HepG2 (cell line): ENCODE measurements around the gene MTA2.

Experiments
- EZH2 ChIP-seq: conservative IDR thresholded peaks from 2 replicates; pipeline ENCODE4 v1.6.1; 2012; ENCODE audit warnings: mild to moderate bottlenecking, low read depth, low read length, moderate library complexity
- KAT7 ChIP-seq: IDR thresholded peaks from 2 replicates; pipeline ENCODE4 v1.6.1; 2018; ENCODE audit warnings: borderline replicate concordance, missing compliant biosample characterization
- KDM6A ChIP-seq: IDR thresholded peaks from 2 replicates; pipeline ENCODE4 v1.6.1; 2016; ENCODE audit warnings: low read depth
- YY1 ChIP-seq: IDR thresholded peaks from 2 replicates; pipeline ENCODE4 v1.6.1; 2011; ENCODE audit warnings: low read length, low read depth, moderate library complexity, mild to moderate bottlenecking; ENCODE audit not compliant: insufficient read depth, insufficient replicate concordance
- ZNF432 ChIP-seq: sonication (generic); formaldehyde crosslinking; IDR thresholded peaks from 2 replicates; pipeline ENCODE4 v1.5.0; 2020; ENCODE audit warnings: missing genetic modification reagents, mild to moderate bottlenecking, borderline replicate concordance
- TF ChIP-seq, protein P1 (sequence below): sonication (generic); formaldehyde crosslinking; IDR thresholded peaks from one replicate; pipeline ENCODE4 v1.5.1; 2020; ENCODE audit warnings: mild to moderate bottlenecking, missing genetic modification reagents; ENCODE audit errors: not compliant biosample characterization
- TF ChIP-seq, protein P2 (sequence below): sonication (generic); formaldehyde crosslinking; IDR thresholded peaks from 2 replicates; pipeline ENCODE4 v1.5.0; 2020; ENCODE audit warnings: mild to moderate bottlenecking, missing genetic modification reagents, moderate library complexity
- TF ChIP-seq, protein P3 (sequence below): sonication (generic); formaldehyde crosslinking; IDR thresholded peaks from 2 replicates; pipeline ENCODE4 v1.4.0; 2020; ENCODE audit warnings: missing genetic modification reagents
- TF ChIP-seq, protein P4 (sequence below): sonication (generic); formaldehyde crosslinking; IDR thresholded peaks from 2 replicates; pipeline ENCODE4 v1.8.1; 2023; ENCODE audit warnings: missing genetic modification reagents, inconsistent platforms, borderline replicate concordance
- TF ChIP-seq, protein P5 (sequence below): sonication (generic); formaldehyde crosslinking; IDR thresholded peaks from 2 replicates; pipeline ENCODE4 v1.4.0; 2020; ENCODE audit warnings: missing genetic modification reagents

DNA sequence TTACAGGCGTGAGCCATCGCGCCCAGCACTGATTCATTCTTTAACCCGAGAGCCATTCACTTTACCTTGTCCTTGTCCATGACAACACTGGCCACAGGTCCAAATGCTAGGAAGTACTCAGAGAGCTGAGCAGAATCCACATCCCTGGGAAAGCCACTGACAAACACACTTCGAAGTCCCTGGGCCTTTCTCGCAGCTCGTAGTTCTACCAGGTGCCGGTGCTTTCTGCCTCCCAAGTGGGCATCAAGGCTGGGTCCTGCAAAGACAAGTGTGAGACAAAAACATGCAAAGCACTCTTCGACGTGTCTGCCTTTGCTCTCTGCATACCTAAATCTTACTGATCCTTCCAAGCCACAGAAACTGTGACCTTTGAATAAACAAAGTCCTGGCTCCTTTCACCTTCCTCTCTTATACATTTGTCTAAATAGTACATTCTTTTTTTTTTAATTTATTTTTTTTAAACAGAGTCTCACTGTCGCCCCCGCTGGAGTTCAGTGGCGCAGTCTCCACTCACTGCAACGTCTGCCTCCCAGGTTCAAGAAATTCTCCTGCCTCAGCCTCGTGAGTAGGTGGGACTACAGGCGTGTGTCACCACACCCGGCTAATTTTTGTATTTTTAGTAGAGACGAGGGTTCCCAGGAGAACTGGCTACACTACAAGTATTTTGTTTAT, 12.6 kb downstream of the MTA2 start:
- TF ChIP-seq, protein P1, sequence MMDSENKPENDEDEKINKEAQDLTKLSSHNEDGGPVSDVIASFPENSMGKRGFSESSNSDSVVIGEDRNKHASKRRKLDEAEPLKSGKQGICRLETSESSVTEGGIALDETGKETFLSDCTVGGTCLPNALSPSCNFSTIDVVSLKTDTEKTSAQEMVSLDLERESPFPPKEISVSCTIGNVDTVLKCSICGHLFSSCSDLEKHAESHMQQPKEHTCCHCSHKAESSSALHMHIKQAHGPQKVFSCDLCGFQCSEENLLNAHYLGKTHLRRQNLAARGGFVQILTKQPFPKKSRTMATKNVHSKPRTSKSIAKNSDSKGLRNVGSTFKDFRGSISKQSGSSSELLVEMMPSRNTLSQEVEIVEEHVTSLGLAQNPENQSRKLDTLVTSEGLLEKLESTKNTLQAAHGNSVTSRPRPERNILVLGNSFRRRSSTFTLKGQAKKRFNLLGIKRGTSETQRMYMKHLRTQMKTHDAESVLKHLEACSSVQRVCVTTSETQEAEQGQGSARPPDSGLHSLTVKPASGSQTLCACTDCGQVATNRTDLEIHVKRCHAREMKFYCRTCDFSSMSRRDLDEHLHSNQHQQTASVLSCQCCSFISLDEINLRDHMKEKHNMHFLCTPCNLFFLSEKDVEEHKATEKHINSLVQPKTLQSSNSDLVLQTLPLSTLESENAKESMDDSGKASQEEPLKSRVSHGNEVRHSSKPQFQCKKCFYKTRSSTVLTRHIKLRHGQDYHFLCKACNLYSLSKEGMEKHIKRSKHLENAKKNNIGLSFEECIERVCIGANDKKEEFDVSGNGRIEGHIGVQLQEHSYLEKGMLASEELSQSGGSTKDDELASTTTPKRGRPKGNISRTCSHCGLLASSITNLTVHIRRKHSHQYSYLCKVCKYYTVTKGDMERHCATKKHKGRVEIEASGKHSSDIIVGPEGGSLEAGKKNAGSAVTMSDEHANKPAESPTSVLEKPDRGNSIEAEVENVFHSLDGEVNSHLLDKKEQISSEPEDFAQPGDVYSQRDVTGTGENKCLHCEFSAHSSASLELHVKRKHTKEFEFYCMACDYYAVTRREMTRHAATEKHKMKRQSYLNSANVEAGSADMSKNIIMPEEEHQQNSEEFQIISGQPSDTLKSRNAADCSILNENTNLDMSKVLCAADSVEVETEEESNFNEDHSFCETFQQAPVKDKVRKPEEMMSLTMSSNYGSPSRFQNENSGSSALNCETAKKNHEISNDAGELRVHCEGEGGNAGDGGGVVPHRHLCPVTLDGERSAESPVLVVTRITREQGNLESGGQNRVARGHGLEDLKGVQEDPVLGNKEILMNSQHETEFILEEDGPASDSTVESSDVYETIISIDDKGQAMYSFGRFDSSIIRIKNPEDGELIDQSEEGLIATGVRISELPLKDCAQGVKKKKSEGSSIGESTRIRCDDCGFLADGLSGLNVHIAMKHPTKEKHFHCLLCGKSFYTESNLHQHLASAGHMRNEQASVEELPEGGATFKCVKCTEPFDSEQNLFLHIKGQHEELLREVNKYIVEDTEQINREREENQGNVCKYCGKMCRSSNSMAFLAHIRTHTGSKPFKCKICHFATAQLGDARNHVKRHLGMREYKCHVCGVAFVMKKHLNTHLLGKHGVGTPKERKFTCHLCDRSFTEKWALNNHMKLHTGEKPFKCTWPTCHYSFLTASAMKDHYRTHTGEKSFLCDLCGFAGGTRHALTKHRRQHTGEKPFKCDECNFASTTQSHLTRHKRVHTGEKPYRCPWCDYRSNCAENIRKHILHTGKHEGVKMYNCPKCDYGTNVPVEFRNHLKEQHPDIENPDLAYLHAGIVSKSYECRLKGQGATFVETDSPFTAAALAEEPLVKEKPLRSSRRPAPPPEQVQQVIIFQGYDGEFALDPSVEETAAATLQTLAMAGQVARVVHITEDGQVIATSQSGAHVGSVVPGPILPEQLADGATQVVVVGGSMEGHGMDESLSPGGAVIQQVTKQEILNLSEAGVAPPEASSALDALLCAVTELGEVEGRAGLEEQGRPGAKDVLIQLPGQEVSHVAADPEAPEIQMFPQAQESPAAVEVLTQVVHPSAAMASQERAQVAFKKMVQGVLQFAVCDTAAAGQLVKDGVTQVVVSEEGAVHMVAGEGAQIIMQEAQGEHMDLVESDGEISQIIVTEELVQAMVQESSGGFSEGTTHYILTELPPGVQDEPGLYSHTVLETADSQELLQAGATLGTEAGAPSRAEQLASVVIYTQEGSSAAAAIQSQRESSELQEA, result no peak
- TF ChIP-seq, protein P2, sequence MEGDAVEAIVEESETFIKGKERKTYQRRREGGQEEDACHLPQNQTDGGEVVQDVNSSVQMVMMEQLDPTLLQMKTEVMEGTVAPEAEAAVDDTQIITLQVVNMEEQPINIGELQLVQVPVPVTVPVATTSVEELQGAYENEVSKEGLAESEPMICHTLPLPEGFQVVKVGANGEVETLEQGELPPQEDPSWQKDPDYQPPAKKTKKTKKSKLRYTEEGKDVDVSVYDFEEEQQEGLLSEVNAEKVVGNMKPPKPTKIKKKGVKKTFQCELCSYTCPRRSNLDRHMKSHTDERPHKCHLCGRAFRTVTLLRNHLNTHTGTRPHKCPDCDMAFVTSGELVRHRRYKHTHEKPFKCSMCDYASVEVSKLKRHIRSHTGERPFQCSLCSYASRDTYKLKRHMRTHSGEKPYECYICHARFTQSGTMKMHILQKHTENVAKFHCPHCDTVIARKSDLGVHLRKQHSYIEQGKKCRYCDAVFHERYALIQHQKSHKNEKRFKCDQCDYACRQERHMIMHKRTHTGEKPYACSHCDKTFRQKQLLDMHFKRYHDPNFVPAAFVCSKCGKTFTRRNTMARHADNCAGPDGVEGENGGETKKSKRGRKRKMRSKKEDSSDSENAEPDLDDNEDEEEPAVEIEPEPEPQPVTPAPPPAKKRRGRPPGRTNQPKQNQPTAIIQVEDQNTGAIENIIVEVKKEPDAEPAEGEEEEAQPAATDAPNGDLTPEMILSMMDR, result peak; percentile 24; the same call in 1 of the 2 replicates
- TF ChIP-seq, protein P3, sequence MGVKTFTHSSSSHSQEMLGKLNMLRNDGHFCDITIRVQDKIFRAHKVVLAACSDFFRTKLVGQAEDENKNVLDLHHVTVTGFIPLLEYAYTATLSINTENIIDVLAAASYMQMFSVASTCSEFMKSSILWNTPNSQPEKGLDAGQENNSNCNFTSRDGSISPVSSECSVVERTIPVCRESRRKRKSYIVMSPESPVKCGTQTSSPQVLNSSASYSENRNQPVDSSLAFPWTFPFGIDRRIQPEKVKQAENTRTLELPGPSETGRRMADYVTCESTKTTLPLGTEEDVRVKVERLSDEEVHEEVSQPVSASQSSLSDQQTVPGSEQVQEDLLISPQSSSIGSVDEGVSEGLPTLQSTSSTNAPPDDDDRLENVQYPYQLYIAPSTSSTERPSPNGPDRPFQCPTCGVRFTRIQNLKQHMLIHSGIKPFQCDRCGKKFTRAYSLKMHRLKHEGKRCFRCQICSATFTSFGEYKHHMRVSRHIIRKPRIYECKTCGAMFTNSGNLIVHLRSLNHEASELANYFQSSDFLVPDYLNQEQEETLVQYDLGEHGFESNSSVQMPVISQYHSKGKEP (CRISPR knock-in tag), result no peak
- TF ChIP-seq, protein P4, sequence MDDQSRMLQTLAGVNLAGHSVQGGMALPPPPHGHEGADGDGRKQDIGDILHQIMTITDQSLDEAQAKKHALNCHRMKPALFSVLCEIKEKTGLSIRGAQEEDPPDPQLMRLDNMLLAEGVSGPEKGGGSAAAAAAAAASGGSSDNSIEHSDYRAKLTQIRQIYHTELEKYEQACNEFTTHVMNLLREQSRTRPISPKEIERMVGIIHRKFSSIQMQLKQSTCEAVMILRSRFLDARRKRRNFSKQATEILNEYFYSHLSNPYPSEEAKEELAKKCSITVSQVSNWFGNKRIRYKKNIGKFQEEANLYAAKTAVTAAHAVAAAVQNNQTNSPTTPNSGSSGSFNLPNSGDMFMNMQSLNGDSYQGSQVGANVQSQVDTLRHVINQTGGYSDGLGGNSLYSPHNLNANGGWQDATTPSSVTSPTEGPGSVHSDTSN, result no peak
- TF ChIP-seq ZNF432 (CRISPR knock-in tag) (no peak), EZH2 (no peak), KAT7 (CRISPR knock-in tag) (no peak), KDM6A (CRISPR knock-in tag) (no peak), YY1 (no peak)
- TF ChIP-seq, protein P5, sequence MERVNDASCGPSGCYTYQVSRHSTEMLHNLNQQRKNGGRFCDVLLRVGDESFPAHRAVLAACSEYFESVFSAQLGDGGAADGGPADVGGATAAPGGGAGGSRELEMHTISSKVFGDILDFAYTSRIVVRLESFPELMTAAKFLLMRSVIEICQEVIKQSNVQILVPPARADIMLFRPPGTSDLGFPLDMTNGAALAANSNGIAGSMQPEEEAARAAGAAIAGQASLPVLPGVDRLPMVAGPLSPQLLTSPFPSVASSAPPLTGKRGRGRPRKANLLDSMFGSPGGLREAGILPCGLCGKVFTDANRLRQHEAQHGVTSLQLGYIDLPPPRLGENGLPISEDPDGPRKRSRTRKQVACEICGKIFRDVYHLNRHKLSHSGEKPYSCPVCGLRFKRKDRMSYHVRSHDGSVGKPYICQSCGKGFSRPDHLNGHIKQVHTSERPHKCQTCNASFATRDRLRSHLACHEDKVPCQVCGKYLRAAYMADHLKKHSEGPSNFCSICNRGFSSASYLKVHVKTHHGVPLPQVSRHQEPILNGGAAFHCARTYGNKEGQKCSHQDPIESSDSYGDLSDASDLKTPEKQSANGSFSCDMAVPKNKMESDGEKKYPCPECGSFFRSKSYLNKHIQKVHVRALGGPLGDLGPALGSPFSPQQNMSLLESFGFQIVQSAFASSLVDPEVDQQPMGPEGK (CRISPR knock-in tag), result no peak
